NCI-H748 (cell line): ENCODE results near the gene MYBPH.
A peak's percentile ranks its signal among the peaks of the same experiment; 100 is the strongest.

Source experiments
- DNase-seq: peaks from one replicate; lab custom pipeline; 2025; ENCODE audit not compliant: unreplicated experiment; lab: John Stamatoyannopoulos, UW

Gene MYBPH

DNA sequence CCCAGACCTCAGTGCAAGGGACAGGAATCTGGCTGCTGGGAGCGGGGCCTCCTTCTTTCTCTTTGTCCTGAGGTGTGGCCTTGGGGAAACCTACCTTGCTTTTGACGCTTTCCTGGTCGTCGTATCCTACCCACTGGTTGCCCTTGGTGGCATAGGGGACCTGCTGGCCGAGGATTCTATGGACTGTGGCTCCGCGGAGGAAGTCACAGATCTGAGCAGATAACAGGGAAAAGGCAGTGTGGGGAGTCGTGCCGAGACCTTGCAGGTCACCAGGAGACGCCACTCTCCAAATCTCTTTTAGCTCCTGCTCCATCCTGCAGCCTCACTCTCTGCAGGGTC, 4.0 kb upstream of the MYBPH start:
- DNase-seq = no peak

DNA sequence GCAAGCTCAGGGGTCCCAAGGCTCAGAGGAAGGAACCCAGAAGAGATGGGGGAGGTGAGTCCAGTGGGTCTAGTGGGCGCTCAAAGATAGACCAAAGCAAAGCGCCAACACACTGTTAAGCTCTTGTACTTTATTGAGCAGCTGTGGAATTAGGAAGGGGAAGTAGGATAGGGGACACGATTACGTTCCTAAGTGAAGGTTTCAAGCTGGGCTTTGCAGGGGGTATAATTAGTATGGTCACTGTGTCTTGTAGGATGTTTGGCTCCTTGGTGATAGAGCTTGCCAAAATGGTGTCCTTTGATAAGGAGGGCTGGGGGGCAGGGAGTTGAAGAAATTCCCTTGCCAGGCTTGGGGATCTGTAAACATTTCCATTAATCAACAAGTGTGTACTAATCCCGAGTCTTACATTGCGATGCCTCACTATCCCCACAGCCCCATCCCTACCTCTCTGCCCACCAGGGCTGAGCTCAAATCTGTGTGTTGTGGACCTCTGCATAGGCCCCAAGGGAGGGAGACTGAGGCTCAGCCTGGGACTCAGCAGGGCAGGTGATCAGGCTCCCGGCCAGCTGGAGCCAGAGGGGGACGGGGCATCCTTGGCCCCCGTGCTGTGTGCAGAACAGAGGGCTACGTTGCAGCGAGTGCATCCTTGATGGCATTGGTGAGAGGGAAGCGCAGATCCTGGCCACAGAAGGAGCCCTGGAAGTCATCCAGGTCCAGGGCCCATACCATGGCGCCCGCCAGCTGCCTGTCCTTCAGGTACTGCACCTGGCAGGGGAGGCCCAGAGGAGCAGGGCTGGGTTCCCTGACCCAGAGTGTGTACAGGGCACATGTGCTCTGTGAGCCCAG, 3.4 kb upstream of the MYBPH start:
- no peak for DNase-seq

DNA sequence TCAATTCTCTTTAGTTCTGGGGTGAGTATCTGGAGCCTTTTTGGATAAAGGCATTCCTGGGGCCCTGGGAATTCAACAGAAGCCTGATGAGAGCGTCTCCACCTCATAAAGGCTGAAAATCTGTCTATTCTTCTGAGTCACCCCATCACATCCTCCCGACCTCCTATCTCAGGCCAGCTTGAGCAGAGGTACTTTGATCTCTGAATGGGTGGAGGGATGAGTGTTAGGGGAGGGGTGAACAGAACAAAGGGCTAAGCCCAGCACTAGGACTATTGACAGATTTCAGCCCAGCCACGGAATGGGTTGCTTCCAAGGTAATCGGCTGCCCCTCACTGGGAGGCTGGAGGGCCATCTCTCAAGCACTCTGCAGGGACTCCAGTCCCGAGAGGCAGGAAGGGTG, 2.5 kb upstream of the MYBPH start:
- DNase-seq = no peak

DNA sequence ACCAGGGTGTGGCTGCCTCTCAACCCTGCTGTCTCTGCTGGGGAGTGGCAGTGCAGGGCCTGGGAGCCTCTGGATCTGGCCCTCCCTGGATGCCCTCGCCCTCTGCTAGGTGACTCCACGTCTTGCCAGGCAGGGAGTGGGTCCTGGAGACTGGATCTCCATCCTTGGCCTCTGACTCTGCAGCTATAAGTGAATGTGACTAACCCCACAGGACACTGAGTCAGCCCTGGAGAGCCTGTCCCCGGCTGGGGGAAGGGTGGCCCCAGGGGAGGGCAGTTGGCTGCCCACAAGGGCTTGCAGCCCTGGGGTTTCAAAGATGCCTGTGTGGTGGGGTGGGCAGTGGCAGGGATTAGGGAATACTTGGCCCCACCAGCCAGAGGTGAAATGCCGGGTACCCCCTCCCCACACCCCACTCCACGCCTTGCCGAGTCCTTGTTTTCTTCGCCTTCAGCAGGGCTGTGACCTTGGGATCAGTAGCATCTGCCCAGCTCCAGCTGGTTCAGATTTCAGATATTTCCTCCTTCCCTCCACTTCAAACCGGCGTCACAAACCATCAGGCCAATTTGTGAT, 1.9 kb upstream of the MYBPH start:
- DNase-seq = no peak

DNA sequence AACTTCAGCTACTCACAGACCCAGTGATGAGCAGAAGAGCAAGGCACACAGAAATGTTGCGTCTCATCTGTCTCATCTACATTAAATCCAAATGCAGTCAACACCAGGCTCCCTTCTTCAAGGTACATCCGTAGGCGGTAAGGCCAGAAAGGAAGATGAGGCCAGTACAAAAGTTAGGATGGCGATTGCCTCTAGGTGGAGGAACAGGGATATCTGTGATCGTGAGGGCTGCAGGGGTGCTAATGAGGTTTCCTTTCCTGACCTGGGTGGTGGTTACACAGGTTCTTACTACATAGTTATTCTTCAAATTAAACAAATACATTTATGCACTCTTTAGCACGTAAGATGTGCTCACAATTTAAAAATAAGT, 1.4 kb upstream of the MYBPH start:
- DNase-seq = no peak

DNA sequence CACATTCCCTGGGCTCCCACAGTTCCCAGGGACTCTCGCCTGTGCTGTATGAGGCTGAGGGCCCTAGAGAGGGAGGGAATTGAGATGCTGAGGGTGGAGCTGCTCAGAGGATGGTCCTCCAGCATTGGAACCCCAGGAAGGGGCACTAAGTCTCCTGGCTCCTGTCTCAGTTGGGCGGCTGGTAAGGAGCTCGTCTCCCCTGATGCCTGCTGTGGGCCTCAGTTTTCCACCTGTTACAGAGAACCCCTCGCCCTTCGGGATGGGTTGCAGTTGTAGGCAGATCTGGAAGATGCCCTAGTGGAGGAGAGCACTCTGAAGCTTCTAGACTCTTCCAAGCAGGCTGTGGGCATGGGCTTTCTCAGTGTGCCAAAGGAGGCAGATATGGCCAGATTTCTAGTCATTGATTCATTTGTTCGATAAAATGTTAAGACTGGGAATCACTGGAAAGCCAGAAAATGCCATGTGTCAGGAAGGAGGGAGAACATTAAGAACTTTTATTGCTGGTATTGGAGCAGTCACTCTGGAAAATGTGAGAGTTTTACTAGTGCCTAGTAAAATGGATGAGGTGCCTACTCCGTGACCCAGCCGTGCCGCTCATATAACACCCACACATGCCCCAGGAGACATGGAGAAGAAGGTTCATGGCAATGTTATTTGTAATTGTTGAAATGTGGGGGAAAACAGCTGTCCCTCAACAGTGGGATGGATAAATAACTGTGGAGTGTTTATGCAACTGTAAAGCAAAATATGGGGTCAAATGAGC, 828 bp upstream of the MYBPH start:
- DNase-seq = no peak

DNA sequence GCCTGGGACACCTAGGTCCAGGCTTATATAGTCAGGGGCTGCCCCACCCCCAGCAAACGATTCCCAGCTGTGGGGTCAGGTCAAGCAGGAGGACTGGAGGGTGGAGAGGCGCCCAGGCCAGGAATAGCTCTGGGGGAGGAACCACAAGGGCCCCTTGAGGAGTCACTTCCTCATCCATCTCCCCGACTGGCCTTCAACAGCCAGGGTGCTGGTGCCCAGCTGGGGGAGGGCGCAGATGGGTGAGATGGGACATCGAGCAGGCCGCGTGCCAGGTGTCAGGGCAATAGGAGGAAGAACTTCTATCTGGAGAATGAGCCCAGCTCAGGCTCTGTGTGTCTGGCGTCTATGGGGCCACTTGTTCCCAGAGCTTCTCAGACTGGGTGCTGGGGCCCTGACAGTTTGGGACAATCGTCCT, 208 bp upstream of the MYBPH start:
- DNase-seq = no peak

DNA sequence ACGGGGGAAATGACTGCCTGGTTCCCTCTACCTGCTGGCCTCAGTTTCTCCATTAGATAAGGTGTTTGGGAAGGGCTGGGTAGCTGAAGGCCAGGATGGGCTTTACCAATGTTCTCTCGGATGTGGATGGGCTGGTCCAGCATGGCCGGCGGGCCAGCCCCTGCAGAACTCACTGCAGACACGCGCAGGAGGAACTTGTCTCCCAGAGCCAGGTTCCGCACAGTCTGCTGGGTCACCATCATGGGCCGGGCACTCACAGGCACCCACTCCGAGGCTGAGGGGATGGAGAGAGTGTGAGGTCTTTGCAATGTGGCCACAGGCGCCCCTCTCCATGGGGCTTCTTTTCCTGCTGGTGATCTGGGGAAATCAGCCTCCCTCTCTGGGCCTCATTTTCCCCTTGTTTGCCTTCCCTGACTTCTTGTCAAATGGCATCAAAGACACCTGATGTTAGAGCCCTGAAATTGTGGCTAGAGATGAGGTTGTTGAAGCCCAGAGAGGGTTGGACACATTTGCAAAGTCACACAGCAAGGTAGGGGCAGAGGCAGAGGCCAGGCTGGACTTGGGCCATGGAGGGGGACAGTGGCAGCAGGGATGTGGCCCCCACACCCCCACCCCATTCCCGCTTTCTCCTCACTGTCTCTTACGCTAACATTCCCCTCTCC, 1.2 kb downstream of the MYBPH start:
- no peak for DNase-seq

DNA sequence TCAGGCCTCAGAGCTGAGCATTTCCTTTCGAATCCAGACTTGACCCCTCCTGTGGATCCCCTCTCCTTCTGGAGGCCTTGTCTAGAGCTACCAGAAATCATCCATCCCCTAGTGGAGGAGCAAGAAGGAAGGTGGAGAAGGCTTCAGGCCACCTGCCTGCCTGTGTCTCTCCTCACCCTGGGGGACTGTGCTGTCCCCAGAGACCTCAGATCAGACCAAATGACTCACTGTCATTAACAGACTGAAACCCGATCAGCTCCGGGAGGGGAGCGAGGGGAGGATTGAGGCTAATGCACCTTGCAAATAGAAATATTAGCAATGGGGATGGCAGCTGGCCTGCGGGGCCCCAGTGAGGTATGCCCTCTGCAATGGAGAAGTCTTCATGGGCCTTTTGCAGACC, 2.1 kb downstream of the MYBPH start:
- peak; percentile 7 for DNase-seq

DNA sequence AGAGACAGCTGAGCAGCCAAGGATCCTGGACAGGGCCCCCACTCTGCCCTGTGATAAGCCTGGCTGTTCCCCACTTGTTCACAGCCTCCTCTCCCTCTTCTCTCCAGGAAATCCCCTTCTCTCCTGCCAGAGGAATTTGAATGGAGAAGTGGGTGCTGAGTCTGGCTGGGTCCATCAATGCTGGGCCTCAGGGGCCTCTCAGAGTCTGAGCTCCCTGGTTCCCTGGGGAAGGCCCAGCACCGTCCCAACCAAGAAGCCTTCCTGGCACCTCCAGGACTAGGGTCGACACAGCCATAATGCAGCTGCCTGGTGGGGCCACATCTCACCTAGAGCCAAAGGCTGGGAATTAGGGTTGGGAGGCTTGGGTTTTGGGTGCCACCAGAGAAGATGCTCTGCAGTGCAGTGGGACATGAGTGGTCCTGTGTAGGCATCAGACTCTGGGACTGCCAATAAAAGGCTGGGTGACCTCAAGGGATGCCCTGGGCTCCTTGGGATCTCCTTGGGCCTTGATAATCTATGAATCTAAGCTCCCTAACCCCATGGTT, 2.5 kb downstream of the MYBPH start:
- no peak for DNase-seq

DNA sequence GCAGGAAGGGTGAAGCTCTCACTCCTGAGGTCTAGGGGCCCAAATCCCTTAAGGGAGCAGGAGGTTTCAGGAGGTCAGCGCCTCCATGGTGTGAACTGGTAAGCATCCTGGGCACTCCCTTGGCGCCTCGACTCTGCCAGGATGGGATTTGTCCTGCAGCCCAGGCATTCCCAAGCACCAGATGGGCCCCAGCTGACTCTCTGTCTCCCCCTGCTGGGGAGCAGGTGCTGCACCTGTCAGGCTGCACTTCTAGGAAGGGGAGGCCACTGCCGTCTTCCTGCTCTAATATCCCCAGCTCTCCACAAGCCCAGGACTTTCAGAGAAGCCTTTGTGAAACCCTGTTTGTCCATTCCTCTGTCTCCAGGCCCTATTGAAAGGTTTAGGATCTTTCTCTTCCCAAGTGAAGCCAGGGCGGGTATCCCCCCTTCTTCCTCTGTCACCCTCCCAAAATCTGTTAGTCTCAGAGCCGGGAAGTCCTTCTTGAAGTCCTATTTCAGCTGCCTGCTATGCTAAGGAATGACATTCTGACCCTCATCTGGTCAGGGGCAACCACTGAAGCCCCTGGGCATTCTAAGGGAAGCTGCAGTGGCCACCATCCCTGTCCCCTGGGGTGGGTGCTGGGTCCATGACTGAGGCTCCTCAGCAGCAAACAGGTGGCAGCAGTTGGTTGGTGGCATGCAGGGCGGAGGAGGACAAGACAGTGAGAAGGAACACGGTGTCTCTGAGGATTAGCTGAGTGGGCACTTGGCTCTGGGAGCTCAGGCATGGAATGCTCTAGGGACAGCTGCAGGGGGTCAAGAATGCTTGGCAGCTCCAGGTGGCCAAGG, 3.2 kb downstream of the MYBPH start:
- peak; percentile 54 for DNase-seq

DNA sequence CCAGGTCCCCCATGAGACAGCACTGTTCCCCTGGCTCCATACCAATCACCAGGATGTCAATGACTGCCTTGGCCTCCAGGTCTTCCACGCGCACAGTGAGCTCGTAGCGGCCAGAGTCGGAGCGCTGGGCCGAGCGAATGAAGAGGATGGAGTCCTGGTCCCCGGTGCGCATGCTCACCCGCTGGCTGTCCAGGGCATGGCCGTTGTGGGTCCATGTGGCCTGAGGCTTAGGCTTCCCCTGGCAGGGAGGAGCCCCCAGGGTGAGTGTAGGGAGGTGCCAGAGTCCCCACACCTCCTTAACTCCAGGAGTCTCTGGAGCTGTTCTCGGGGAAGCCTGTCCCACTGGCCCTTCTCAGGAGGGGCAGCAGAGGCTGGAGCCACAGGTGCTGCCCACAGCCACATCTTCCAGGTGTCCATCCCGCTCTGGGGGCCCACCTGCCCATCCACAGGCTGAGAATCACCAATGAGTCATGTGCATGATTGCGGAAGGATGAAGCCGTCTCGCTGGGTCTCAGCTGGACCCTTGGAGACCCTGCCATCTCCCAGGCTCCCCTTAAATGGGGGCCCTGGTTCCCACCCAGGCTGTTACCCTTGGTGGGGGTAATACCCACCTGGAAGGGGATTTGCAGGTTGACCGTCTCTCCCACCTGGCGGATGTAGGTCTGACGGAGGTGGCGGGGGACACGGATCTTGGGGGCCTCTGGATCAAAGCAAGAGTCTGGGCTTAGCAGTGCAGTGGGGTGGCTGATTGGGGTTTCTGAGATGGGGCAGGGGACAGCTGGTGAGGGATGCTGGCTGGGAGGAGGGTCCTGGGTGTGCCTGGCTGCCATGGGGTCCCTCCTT, 4.1 kb downstream of the MYBPH start:
- DNase-seq = no peak

DNA sequence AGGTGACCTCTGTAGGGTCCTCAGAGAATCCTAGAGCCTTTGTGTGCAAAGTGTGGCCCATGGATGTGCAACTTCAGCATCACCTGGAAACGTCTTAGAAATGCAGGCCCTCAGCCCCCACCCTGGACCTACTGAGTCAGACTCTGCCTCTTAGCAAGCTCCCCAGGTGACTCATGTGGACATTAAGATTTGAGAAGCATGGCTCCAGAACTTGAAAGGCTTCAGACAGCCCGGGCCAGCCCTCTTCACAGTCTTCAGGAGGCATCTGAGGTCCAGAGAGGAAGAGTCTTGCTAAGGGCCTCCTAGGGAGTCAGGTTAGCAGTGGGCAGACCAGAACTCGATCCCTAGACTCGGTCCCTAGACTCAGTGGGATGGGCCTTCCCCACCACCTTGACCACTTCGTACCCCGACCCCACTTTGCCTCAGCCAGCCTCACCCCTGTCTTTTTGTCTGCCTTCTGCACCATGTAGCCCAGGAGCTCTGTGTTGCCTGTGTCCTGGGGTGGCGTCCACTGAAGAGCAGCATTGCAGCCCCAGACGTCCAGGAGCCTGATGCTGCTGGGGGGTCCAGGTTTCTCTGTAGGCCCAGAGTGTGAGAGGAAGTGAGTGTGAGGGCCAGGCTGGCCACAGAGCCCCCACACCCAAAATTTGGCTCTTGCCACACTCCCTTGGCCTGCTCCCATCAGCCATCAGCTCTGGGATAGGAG, 4.8 kb downstream of the MYBPH start:
- DNase-seq = no peak

DNA sequence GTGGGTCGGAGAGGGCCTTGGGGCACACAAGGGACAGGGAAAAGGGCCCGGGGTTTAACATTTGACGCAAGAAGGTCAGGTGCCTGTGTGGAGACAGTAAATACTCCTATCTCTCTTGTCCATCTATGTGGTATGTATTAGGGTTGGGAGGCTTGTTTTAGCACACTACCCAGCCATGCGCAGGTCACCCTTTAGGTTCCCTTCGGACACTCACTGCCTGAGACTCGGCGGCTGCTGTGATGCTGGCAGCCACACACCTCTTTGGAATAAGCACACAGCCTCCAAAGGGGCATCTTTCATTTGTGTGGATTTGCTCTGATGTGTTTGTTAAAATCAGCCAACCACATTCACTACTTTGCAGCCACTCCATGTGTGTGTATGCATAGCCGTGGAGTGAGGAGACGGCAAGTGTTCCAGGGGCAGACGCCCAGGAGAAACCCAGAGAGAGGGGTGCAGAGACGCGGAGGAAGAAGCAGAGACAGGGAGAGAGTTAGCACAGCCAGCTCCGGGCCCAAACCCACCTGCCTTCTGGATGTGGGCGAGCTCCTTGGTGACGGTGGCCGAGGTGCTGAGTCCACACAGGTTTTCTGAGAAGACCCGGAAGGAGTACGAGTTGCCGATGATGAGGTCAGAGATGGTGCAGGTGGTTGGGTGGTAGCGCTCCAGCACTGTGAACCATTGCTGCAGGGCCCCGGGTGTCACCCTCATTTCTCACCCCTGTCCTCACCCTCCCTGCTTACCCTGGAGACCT, 5.7 kb downstream of the MYBPH start:
- no peak for DNase-seq

DNA sequence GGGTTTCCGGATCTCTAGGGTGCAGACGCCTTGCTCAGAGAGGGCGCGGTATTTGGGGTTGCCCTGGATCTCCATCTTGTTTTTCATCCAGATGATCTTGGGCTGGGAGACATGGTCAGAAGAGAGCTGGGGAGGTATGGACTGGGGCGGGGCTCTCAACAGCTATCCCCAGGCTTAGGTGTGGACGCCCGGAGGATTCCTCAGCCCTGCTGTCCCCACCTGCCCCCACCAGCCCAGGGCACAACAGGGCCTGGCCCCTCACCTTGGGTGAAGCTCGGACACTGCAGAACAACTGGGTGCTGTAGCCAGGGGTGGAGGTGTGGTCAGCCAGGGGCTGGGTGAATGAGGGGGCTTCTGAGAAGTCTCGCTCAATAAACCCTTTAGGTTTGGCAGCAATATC, 6.6 kb downstream of the MYBPH start:
- DNase-seq = no peak

DNA sequence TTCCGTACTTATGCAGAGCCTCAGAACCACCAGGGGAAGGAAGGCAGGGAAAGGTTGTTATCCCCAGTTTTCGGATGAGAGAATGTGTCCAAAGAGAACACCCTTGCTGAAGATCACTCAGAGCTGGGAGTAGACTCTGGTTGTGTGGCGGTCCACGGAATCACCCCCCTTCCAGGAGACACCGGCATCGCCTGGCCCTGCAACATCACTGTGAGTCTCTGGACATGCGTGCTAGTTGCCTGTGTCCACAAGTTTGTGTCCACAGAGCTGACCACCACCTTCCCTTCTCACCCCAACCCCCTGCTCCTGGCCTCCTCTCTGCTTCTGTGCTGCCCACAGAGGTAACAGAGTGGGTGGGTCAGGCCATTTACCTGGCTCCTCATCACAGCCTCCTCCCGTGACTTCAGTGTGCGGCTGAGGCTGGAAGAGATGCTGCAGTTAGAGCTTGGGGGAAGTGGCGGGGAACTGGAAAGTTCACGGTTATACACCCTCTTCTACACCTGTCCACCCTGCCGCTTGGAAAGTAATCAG, 7.3 kb downstream of the MYBPH start:
- DNase-seq = no peak

DNA sequence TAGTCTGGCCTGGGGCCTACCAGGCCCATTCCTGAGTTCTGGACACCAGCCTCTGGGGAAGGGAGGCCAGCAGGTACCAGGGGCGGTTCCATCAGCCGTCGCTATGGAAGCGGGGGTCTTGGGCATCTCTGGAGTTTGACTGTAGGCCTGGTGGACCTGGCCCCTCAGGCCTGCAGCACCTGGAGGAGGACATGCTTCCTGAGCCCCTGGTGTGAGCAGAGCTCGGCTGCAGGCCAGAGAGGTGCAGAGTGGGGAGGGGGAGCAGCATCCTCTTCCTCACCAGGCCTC, 7.8 kb downstream of the MYBPH start:
- DNase-seq = no peak
